ENCODE data around the gene ATP2A2.
A peak's percentile ranks its signal among the peaks of the same experiment; 100 is the strongest.
"Not testable (repeated sequence)": the region's sequence is repeated elsewhere in the genome, so short reads cannot be mapped to it uniquely, and the experiment has no call there.

Gene ATP2A2

DNA sequence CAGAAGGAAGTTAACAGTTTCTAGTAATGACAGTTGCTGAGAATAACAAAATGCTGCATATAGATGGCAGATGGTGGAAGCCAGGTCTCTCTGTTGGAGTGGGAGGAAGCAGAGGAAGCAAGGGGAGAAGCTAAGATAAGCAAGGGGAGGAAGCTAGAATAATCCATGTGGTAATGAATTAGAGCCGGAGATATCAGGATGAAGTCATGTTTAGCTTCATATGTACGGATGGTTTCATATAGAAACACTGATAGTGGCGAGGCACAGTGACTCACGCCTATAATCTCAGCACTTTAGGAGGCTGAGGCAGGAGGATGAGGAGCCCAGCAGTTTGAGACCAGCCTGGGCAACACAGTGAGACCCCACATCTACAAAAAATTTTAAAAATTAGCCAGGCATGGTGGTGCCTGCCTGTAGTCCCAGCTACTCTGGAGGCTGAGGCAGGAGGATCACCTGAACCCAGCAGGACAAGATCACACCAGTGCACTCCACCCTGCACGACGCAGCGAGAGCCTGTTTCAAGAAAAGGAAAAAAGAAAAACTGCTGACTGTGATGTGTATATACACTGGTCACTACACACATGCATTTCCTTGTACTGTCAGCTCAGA lies 73.2 kb downstream of the ATP2A2 start:
- ATAC-seq (ENCODE audit: low read depth) (peak; percentile 2; the same call in 1 of the 3 replicates), DNase-seq (ENCODE audit: low spot score) (no peak)
- Histone ChIP-seq H3K27ac (ENCODE audit: poor library complexity, severe bottlenecking) (no peak overlapping the region), H3K9me3 (ENCODE audit: severe bottlenecking) (no peaks in the 10 kb centered on the region), H3K36me3 (ENCODE audit: low read depth) (peaks cover 15% of the 10 kb centered on the region), H3K4me3 (ENCODE audit: severe bottlenecking) (no peak overlapping the region), H3K27me3 (ENCODE audit: insufficient read depth, poor library complexity, severe bottlenecking) (no peaks in the 10 kb centered on the region), H3K4me1 (ENCODE audit: insufficient read depth, poor library complexity, severe bottlenecking) (no peaks in the 10 kb centered on the region)
- TF ChIP-seq, protein P1, sequence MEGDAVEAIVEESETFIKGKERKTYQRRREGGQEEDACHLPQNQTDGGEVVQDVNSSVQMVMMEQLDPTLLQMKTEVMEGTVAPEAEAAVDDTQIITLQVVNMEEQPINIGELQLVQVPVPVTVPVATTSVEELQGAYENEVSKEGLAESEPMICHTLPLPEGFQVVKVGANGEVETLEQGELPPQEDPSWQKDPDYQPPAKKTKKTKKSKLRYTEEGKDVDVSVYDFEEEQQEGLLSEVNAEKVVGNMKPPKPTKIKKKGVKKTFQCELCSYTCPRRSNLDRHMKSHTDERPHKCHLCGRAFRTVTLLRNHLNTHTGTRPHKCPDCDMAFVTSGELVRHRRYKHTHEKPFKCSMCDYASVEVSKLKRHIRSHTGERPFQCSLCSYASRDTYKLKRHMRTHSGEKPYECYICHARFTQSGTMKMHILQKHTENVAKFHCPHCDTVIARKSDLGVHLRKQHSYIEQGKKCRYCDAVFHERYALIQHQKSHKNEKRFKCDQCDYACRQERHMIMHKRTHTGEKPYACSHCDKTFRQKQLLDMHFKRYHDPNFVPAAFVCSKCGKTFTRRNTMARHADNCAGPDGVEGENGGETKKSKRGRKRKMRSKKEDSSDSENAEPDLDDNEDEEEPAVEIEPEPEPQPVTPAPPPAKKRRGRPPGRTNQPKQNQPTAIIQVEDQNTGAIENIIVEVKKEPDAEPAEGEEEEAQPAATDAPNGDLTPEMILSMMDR (IDR thresholded peaks at IDR 0.05; ENCODE audit: poor library complexity, severe bottlenecking) = no peak

DNA sequence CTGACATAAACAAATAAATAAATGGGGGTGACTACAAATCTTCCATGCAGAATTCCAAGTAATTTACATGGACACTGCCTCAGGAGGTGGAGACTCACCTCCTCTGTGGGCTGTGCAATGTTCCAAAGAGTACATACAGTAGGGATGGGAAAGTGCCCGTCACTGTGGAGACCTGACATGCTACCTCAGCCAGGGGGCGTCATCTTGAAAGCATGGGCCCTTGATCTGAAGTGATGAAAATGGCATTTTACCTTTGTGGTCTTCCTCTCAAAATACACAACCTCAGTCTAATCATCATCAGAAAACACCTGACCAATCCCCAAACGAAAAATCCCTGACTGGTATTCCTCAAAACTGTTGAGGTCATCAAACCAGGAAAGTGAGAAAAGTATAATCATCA lies 74.0 kb downstream of the ATP2A2 start:
- DNase-seq (ENCODE audit: low spot score) = no peak
- Histone ChIP-seq H3K36me3 (ENCODE audit: low read depth) (peaks cover 10% of the 10 kb centered on the region), H3K27ac (ENCODE audit: poor library complexity, severe bottlenecking) (no peak overlapping the region), H3K4me3 (ENCODE audit: severe bottlenecking) (no peak overlapping the region), H3K9me3 (ENCODE audit: severe bottlenecking) (no peaks in the 10 kb centered on the region), H3K27me3 (ENCODE audit: insufficient read depth, poor library complexity, severe bottlenecking) (no peaks in the 10 kb centered on the region), H3K4me1 (ENCODE audit: insufficient read depth, poor library complexity, severe bottlenecking) (no peaks in the 10 kb centered on the region)
- TF ChIP-seq, protein P1 (IDR thresholded peaks at IDR 0.05; ENCODE audit: poor library complexity, severe bottlenecking) = peak; percentile 22
- ATAC-seq (ENCODE audit: low read depth) = peak; percentile 40

DNA sequence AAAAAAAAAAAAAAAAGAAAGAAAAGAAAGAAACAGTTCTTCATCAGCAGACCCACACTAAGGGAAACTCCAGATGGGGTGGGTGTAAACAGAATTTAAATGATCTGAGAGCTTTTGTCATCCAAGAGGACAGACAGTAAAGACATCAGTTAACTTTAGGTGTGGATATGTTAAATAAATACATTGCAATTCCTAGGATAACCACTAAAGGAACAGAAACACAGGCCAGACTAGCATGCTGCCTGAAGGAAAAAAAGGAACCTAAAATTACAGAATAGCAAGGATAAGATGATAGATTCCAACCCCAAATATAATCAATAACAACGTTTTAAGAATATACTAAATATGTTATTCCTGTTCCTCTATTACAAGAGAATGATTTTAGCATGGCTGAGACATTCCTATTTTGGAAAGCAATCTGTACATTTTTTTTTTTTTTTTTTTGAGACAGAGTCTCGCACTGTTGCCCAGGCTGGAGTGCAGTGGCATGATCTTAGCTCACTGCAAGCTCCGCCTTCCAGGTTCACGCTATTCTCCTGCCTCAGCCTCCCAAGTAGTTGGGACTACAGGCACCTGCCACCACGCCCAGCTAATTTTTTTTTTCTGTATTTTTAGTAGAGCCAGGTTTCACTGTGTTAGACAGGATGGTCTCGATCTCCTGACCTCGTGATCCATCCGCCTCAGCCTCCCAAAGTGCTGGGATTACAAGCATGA lies 77.5 kb downstream of the ATP2A2 start:
- not testable (repeated sequence) for H3K4me3 ChIP-seq (ENCODE audit: severe bottlenecking); H3K4me1 ChIP-seq (ENCODE audit: insufficient read depth, poor library complexity, severe bottlenecking); H3K27me3 ChIP-seq (ENCODE audit: insufficient read depth, poor library complexity, severe bottlenecking); H3K27ac ChIP-seq (ENCODE audit: poor library complexity, severe bottlenecking); H3K9me3 ChIP-seq (ENCODE audit: severe bottlenecking); H3K36me3 ChIP-seq (ENCODE audit: low read depth); DNase-seq (ENCODE audit: low spot score)
- TF ChIP-seq, protein P1 (IDR thresholded peaks at IDR 0.05; ENCODE audit: poor library complexity, severe bottlenecking) = peak; percentile 36
- ATAC-seq (ENCODE audit: low read depth) = peak; percentile 34; the same call in 1 of the 3 replicates

DNA sequence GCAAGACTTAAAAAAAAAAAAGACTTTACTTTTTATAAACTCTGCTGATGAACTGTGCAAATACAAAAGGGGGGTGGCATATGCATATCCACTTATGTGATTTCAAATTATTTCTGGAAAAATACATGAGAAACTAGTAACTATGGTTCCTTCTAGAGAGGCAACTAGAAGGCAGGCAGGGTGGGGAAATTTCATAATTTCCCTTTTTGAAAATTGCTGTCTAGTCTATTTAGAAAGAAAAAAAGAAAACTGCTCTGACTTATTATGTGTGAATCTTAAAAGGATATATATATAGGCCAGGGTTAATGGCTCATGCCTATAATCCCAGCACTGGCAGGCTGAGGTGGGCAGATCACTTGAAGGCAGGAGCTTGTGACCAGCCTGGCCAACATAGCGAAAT lies 80.2 kb downstream of the ATP2A2 start:
- Histone ChIP-seq H3K36me3 (ENCODE audit: low read depth) (no peaks in the 10 kb centered on the region), H3K9me3 (ENCODE audit: severe bottlenecking) (no peaks in the 10 kb centered on the region), H3K27ac (ENCODE audit: poor library complexity, severe bottlenecking) (no peak overlapping the region), H3K27me3 (ENCODE audit: insufficient read depth, poor library complexity, severe bottlenecking) (no peaks in the 10 kb centered on the region), H3K4me3 (ENCODE audit: severe bottlenecking) (no peak overlapping the region), H3K4me1 (ENCODE audit: insufficient read depth, poor library complexity, severe bottlenecking) (no peaks in the 10 kb centered on the region)
- TF ChIP-seq, protein P1 (IDR thresholded peaks at IDR 0.05; ENCODE audit: poor library complexity, severe bottlenecking) = no peak
- ATAC-seq (ENCODE audit: low read depth) (no peak), DNase-seq (ENCODE audit: low spot score) (no peak)
